GM10266 (cell line): Measurements from ENCODE around the gene SOBP.
A peak's percentile ranks its signal among the peaks of the same experiment; 100 is the strongest.

ENCODE experiments used
- DNase-seq: peaks from one replicate; pipeline ENCODE4 v3.0.0; 2012; ENCODE audit errors: extremely low spot score
- CTCF ChIP-seq: IDR thresholded peaks from 2 replicates; pipeline ENCODE4 v1.5.1; 2012; ENCODE audit warnings: mild to moderate bottlenecking, low read depth; ENCODE audit not compliant: control insufficient read depth, insufficient read depth; ENCODE audit errors: missing control alignments

Gene SOBP

GRCh38 chr6:107704347-107705013 lies 214.6 kb downstream of the SOBP start:
- peak; percentile 32 for DNase-seq
- peak; percentile 69 for TF ChIP-seq CTCF

- no peak for TF ChIP-seq CTCF
- no peak for DNase-seq
Measured at GRCh38 chr6:107706516-107707115, 216.7 kb downstream of the SOBP start.

GRCh38 chr6:107707346-107708275 lies 217.7 kb downstream of the SOBP start:
- TF ChIP-seq CTCF: no peak
- no peak for DNase-seq

GRCh38 chr6:107708435-107708834 lies 218.5 kb downstream of the SOBP start:
- TF ChIP-seq CTCF: no peak
- no peak for DNase-seq

- TF ChIP-seq CTCF: no peak
- no peak for DNase-seq
Measured at GRCh38 chr6:107709341-107709740, 219.4 kb downstream of the SOBP start.
